Measurements from ENCODE around the gene RNF225. TPM values are rescaled to one million over a fixed set of nuclear protein-coding genes. Genes with fewer than 3 reads are reported as not detected.

The RNF225 gene
- total RNA-seq, 1 donor from 2014 or later: 0.36 TPM

- Mint-ChIP-seq H3K9me3 (ENCODE audit: unreplicated experiment) (no peaks in the 10 kb centered on the region), H3K36me3 (ENCODE audit: low read depth, unreplicated experiment) (no peaks in the 10 kb centered on the region), H3K27ac (ENCODE audit: unreplicated experiment) (peak within 1 kb of the TSS; percentile 89), H3K4me1 (ENCODE audit: low read depth, unreplicated experiment) (peaks cover 12% of the 10 kb centered on the region), H3K4me3 (ENCODE audit: unreplicated experiment) (peak within 1 kb of the TSS; percentile 92), H3K27me3 (ENCODE audit: low read depth, unreplicated experiment) (no peaks in the 10 kb centered on the region)
- Histone ChIP-seq H3K36me3 (ENCODE audit: insufficient read depth, low read length) (no peaks in the 10 kb centered on the region), H3K4me1 (ENCODE audit: insufficient read depth, low read length) (peaks cover 14% of the 10 kb centered on the region), H3K79me2 (ENCODE audit: insufficient read depth, low read length) (peaks cover 26% of the 10 kb centered on the region), H4K20me1 (ENCODE audit: insufficient read depth, low read length) (no peaks in the 10 kb centered on the region), H3K9ac (ENCODE audit: low read length) (peak within 1 kb of the TSS; percentile 86), H3K4me3 (ENCODE audit: insufficient read depth, low read depth, low read length) (peak within 1 kb of the TSS; percentile 79), H3K27me3 (ENCODE audit: insufficient read depth, low read length) (no peaks in the 10 kb centered on the region), H3K4me2 (ENCODE audit: low read length) (peak within 1 kb of the TSS; percentile 88), H3K9me3 (ENCODE audit: insufficient read depth, low read depth, low read length) (no peaks in the 10 kb centered on the region), H2AFZ (ENCODE audit: low read depth, low read length) (peak within 1 kb of the TSS; percentile 76), H3K27ac (ENCODE audit: low read depth, low read length) (peak within 1 kb of the TSS; percentile 84)
- DNase-seq (ENCODE audit: low read depth) (peak; percentile 99), FAIRE-seq (peak; percentile 67)
- TF ChIP-seq EZH2 (IDR thresholded peaks at IDR 0.05; ENCODE audit: insufficient read depth, low read length) (no peak), CTCF (IDR thresholded peaks at IDR 0.05; ENCODE audit: insufficient read depth, low read depth, low read length) (no peak)
Measured at GRCh38 chr19:58380662-58381459, 14.6 kb upstream of the RNF225 start, which contains the start of gene ZNF837. Gene ZNF837 (minus strand): TSS chr19:58381030. CDS start chr19:58369332, 11,698 bp downstream.

GRCh38 chr19:58381460-58382212 lies 13.8 kb upstream of the RNF225 start:
- Histone ChIP-seq H3K27ac (ENCODE audit: low read depth, low read length) (peak overlapping the region; percentile 84), H3K4me3 (ENCODE audit: insufficient read depth, low read depth, low read length) (peak overlapping the region; percentile 79), H3K79me2 (ENCODE audit: insufficient read depth, low read length) (peaks cover 29% of the 10 kb centered on the region), H3K9ac (ENCODE audit: low read length) (peak overlapping the region; percentile 86), H4K20me1 (ENCODE audit: insufficient read depth, low read length) (no peaks in the 10 kb centered on the region), H3K36me3 (ENCODE audit: insufficient read depth, low read length) (no peaks in the 10 kb centered on the region), H3K27me3 (ENCODE audit: insufficient read depth, low read length) (no peaks in the 10 kb centered on the region), H2AFZ (ENCODE audit: low read depth, low read length) (no peak overlapping the region), H3K4me1 (ENCODE audit: insufficient read depth, low read length) (peaks cover 20% of the 10 kb centered on the region), H3K4me2 (ENCODE audit: low read length) (peak overlapping the region; percentile 88), H3K9me3 (ENCODE audit: insufficient read depth, low read depth, low read length) (no peaks in the 10 kb centered on the region)
- Mint-ChIP-seq H3K27me3 (ENCODE audit: low read depth, unreplicated experiment) (no peaks in the 10 kb centered on the region), H3K9me3 (ENCODE audit: unreplicated experiment) (no peaks in the 10 kb centered on the region), H3K36me3 (ENCODE audit: low read depth, unreplicated experiment) (no peaks in the 10 kb centered on the region), H3K4me3 (ENCODE audit: unreplicated experiment) (peak overlapping the region; percentile 92), H3K27ac (ENCODE audit: unreplicated experiment) (peak overlapping the region; percentile 89), H3K4me1 (ENCODE audit: low read depth, unreplicated experiment) (peaks cover 12% of the 10 kb centered on the region)
- TF ChIP-seq CTCF (IDR thresholded peaks at IDR 0.05; ENCODE audit: insufficient read depth, low read depth, low read length) (no peak), EZH2 (IDR thresholded peaks at IDR 0.05; ENCODE audit: insufficient read depth, low read length) (no peak)
- FAIRE-seq (no peak), DNase-seq (ENCODE audit: low read depth) (no peak)
